IMR-90 (cell line): ENCODE results near the gene EEF1B2. TPM values are rescaled to one million over a fixed set of nuclear protein-coding genes. Genes with fewer than 3 reads are reported as not detected.

Experiments
- ATAC-seq: fragments of 200-7000 bp; cut with Tn5 transposase; 2 replicates; pipeline ENCODE4 v1.9.1; 2020; ENCODE audit warnings: low read depth, mild to moderate bottlenecking, moderate library complexity
- BruUV-seq: library from RNA; stranded (reverse); fragments of 400-500 nt; replicated peaks from 2 replicates; lab custom pipeline; 2021; lab: Mats Ljungman, UMichigan
- CTCF ChIA-PET: fragments of 300-600 bp; formaldehyde crosslinking; extraction: SDS; loops from one replicate; lab custom pipeline; 2021; ENCODE audit warnings: antibody characterized with exemption; lab: Yijun Ruan, JAX
- POLR2A ChIA-PET: fragments of 300-600 bp; sonication (Branson Sonifier 250); formaldehyde crosslinking; loops from one replicate; lab custom pipeline; 2022; ENCODE audit warnings: antibody characterized with exemption; ENCODE audit not compliant: unreplicated experiment; lab: Charles Lee
- DNase-seq: peaks from one replicate; pipeline ENCODE4 v3.0.0; 2013
- H2AFZ ChIP-seq: replicated peaks from 2 replicates; pipeline ENCODE3; 2013; ENCODE audit warnings: low read length, mild to moderate bottlenecking; ENCODE audit not compliant: poor library complexity
- H2AK5ac ChIP-seq: 2 replicates; pipeline ENCODE4 v1.6.1; 2013; ENCODE audit warnings: low read depth, low read length, inconsistent platforms
- H2AK9ac ChIP-seq: replicated peaks from 2 replicates; pipeline ENCODE3; 2013; ENCODE audit warnings: mild to moderate bottlenecking, low read depth, low read length, moderate library complexity; ENCODE audit not compliant: poor library complexity
- H2BK120ac ChIP-seq: 2 replicates; pipeline ENCODE4 v1.6.1; 2013; ENCODE audit warnings: low read depth, low read length, inconsistent platforms
- H2BK15ac ChIP-seq: 3 replicates; pipeline ENCODE4 v1.6.1; 2013; ENCODE audit warnings: low read depth, low read length, inconsistent platforms
- H2BK20ac ChIP-seq: 2 replicates; pipeline ENCODE4 v1.6.1; 2013; ENCODE audit warnings: low read depth, mild to moderate bottlenecking, inconsistent platforms, low read length, moderate library complexity
- H2BK5ac ChIP-seq: 2 replicates; pipeline ENCODE4 v1.6.1; 2013; ENCODE audit warnings: mild to moderate bottlenecking, low read depth, low read length, inconsistent platforms; ENCODE audit not compliant: poor library complexity, severe bottlenecking
- H3K14ac ChIP-seq: replicated peaks from 2 replicates; pipeline ENCODE4 v1.6.1; 2013; ENCODE audit warnings: low read depth, low read length, inconsistent platforms
- H3K18ac ChIP-seq: 2 replicates; pipeline ENCODE4 v1.6.1; 2013; ENCODE audit warnings: low read depth, low read length, control low read depth
- H3K23ac ChIP-seq: 2 replicates; pipeline ENCODE4 v1.6.1; 2013; ENCODE audit warnings: low read depth, low read length, inconsistent platforms
- H3K27ac ChIP-seq: 2 replicates; pipeline ENCODE4 v1.5.1; 2013; ENCODE audit warnings: mild to moderate bottlenecking, control low read depth, low read length; ENCODE audit not compliant: insufficient read depth
- H3K27me3 ChIP-seq: 2 replicates; pipeline ENCODE4 v1.6.1; 2013; ENCODE audit warnings: low read length; ENCODE audit not compliant: control insufficient read depth, insufficient read depth
- H3K36me3 ChIP-seq: 2 replicates; pipeline ENCODE4 v1.6.1; 2013; ENCODE audit warnings: low read length, mixed read lengths; ENCODE audit not compliant: control insufficient read depth, insufficient read depth
- H3K4ac ChIP-seq: 2 replicates; pipeline ENCODE4 v1.6.1; 2013; ENCODE audit warnings: low read depth, low read length, inconsistent platforms
- H3K4me1 ChIP-seq: 2 replicates; pipeline ENCODE4 v1.6.1; 2013; ENCODE audit warnings: low read length, mixed read lengths; ENCODE audit not compliant: control insufficient read depth, insufficient read depth
- H3K4me2 ChIP-seq: 2 replicates; pipeline ENCODE4 v1.6.1; 2013; ENCODE audit warnings: low read depth, mild to moderate bottlenecking, control low read depth, low read length, moderate library complexity
- H3K4me3 ChIP-seq: 2 replicates; pipeline ENCODE4 v1.5.1; 2013; ENCODE audit warnings: low read depth, mild to moderate bottlenecking, control low read depth, low read length, moderate library complexity; ENCODE audit not compliant: insufficient read depth
- H3K56ac ChIP-seq: 2 replicates; pipeline ENCODE4 v1.6.1; 2013; ENCODE audit warnings: low read length, inconsistent platforms; ENCODE audit not compliant: insufficient read depth; ENCODE audit errors: extremely low read depth
- H3K79me1 ChIP-seq, 2 experiments: 2 replicates each; pipeline ENCODE4 v1.6.1; 2013; ENCODE audit warnings: low read length in 2 of 2, inconsistent platforms in 1 of 2, low read depth in 1 of 2
- H3K9ac ChIP-seq: 2 replicates; pipeline ENCODE4 v1.6.1; 2013; ENCODE audit warnings: low read depth, low read length, control low read depth
- H3K9me1 ChIP-seq: 2 replicates; pipeline ENCODE4 v1.6.1; 2013; ENCODE audit warnings: low read length, inconsistent platforms; ENCODE audit not compliant: insufficient read depth
- H3K9me3 ChIP-seq: 2 replicates; pipeline ENCODE4 v1.6.1; 2013; ENCODE audit warnings: low read length; ENCODE audit not compliant: control insufficient read depth, insufficient read depth
- H4K20me1 ChIP-seq: 2 replicates; pipeline ENCODE4 v1.6.1; 2013; ENCODE audit warnings: low read length, inconsistent platforms; ENCODE audit not compliant: insufficient read depth
- H4K5ac ChIP-seq: 2 replicates; pipeline ENCODE4 v1.6.1; 2013; ENCODE audit warnings: mild to moderate bottlenecking, low read depth, low read length, control low read depth
- H4K8ac ChIP-seq, 2 experiments: 2 replicates each; pipeline ENCODE4 v1.6.1; 2013; ENCODE audit warnings: low read depth in 2 of 2, low read length in 2 of 2, control low read depth in 1 of 2, inconsistent platforms in 1 of 2
- H4K91ac ChIP-seq: 2 replicates; pipeline ENCODE4 v1.6.1; 2013; ENCODE audit warnings: low read depth, low read length, inconsistent platforms; ENCODE audit not compliant: insufficient read depth
- BHLHE40 ChIP-seq: fragments of 150-350 bp; IDR thresholded peaks from 2 replicates; pipeline ENCODE4 v1.6.1; 2016; ENCODE audit warnings: mild to moderate bottlenecking, low read depth, low read length
- FOS ChIP-seq: fragments of 150-350 bp; IDR thresholded peaks from 2 replicates; pipeline ENCODE4 v1.6.1; 2016; ENCODE audit warnings: low read depth, low read length
- MAZ ChIP-seq: IDR thresholded peaks from 2 replicates; pipeline ENCODE4 v1.6.1; 2012; ENCODE audit warnings: low read depth, mild to moderate bottlenecking, low read length, improper control_type of control experiment, moderate library complexity, borderline replicate concordance
- MXI1 ChIP-seq: IDR thresholded peaks from 2 replicates; pipeline ENCODE4 v1.6.1; 2012; ENCODE audit warnings: low read depth, mild to moderate bottlenecking, low read length, moderate library complexity, borderline replicate concordance
- SMC3 ChIP-seq: fragments of 150-350 bp; IDR thresholded peaks from 2 replicates; pipeline ENCODE4 v1.6.1; 2016; ENCODE audit warnings: low read depth, mild to moderate bottlenecking, antibody characterized with exemption, low read length, moderate library complexity
- WGBS, 2 experiments: methylation state at CpG; one replicate each; pipeline versions ENCODE4 v1.1.5 to v1.1.7; 2013; ENCODE audit warnings: missing lambda C conversion rate in 2 of 2; ENCODE audit not compliant: insufficient read length in 1 of 2; ENCODE audit errors: extremely low coverage in 2 of 2; 5-methylcytosine and 5-hydroxymethylcytosine counted together
- dilution Hi-C: fragments of 300-500 bp; cut with HindIII; formaldehyde crosslinking; loops from one replicate; pipeline ENCODE4 v1.14.3; 2018; ENCODE audit warnings: low sequenced_read_pairs; ENCODE audit not compliant: unreplicated experiment
- in situ Hi-C: fragments of 300-500 bp; cut with MboI; formaldehyde crosslinking; loops from 3 replicates; pipeline ENCODE4 v1.14.3; 2019; ENCODE audit warnings: low sequenced_read_pairs, inconsistent platforms, mixed read lengths
- intact Hi-C: fragments of 100-400 bp; cut with micrococcal nuclease; formaldehyde crosslinking; loops from 2 replicates; pipeline ENCODE4 v1.10.0; 2022
- polyA plus RNA-seq, 3 experiments: library from polyadenylated mRNA; depleted of rRNA; stranded (reverse); fragments of >200 nt; gene quantifications; 2 replicates each; pipeline ENCODE4 v1.2.3, GENCODE V29; 2012; ENCODE audit warnings: low replicate concordance in 1 of 3
- total RNA-seq: library from RNA; depleted of rRNA; stranded (reverse); fragments of >200 nt; gene quantifications from 2 replicates; pipeline ENCODE4 v1.2.3, GENCODE V29; 2012

The EEF1B2 gene
- total and polyA plus RNA-seq, 2 of the 4 experiments (the other 2 are of a cell fraction) = 574 to 751 TPM

DNA sequence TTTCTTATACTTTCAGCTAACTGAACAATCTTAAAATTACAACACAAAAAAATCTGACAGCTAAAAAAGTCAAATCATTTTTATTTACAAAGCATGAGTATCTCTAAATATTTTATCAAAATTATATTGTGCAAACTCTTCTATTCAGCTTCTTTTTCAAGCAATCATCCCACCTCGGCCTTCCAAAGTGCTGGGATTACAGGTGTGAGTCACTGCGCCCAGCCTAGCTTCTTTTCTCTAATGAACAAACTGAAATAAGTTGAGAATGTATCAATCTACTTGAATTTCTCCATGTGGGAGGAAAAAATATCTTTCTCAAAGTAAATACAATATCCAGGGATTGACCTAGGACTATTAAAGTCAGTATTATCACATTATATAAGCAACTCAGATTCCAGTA is 15.3 kb upstream of the EEF1B2 start:
- H4K8ac ChIP-seq = no peak overlapping the region
- no TSS peak for BruUV-seq
- no CpG with 5 or more reads among the region's 2 CpGs for WGBS, 2 experiments
- H3K4me1 ChIP-seq = no peaks in the 10 kb centered on the region
- no peak overlapping the region for H3K56ac ChIP-seq
- no peak overlapping the region for H3K4me3 ChIP-seq
- peaks cover 0 to 6% of the 10 kb centered on the region in 2 experiments; a peak in 1 of 4 replicates for H3K79me1 ChIP-seq
- no peak overlapping the region for H3K4me2 ChIP-seq
- H4K5ac ChIP-seq = no peak overlapping the region
- TF ChIP-seq BHLHE40 = no peak
- no peak for TF ChIP-seq MAZ
- TF ChIP-seq FOS = no peak
- no peak for TF ChIP-seq SMC3
- TF ChIP-seq MXI1 = no peak
- H3K4ac ChIP-seq = no peak overlapping the region
- DNase-seq (no peak), ATAC-seq (no peak)
- in situ Hi-C loops (no loop called here), dilution Hi-C loops (no loop called here), intact Hi-C loops (no loop called here)
- no peak overlapping the region for H2BK20ac ChIP-seq
- CTCF ChIA-PET = interaction anchor here (0.8 kb wide), 1 partner anchor 55 kb away, joined by 3 read pairs; no protein-coding TSS in a partner anchor
- peaks cover 51% of the 10 kb centered on the region for H3K36me3 ChIP-seq
- H2BK5ac ChIP-seq = no peak overlapping the region
- H3K23ac ChIP-seq = no peak overlapping the region
- H3K27ac ChIP-seq = no peak overlapping the region
- H2AK5ac ChIP-seq = no peak overlapping the region
- H3K18ac ChIP-seq = no peak overlapping the region
- H3K14ac ChIP-seq = no peak overlapping the region
- H3K9me1 ChIP-seq = no peaks in the 10 kb centered on the region
- H4K20me1 ChIP-seq = no peaks in the 10 kb centered on the region
- no peaks in the 10 kb centered on the region for H3K27me3 ChIP-seq
- no peak overlapping the region for H2BK120ac ChIP-seq
- no peak overlapping the region for H4K91ac ChIP-seq
- no peak overlapping the region for H2AK9ac ChIP-seq
- no peak overlapping the region for H2BK15ac ChIP-seq
- POLR2A ChIA-PET = no interaction called here
- H2AFZ ChIP-seq = no peak overlapping the region
- H3K9ac ChIP-seq = no peak overlapping the region
- H3K9me3 ChIP-seq = no peaks in the 10 kb centered on the region
